ENCODE results near the gene CSRP1.
"Not testable (repeated sequence)": the region's sequence is repeated elsewhere in the genome, so short reads cannot be mapped to it uniquely, and the experiment has no call there.

CSRP1 gene
- total RNA-seq: 53.1 to 61.6 reads per million in 2 donors

- peak; percentile 62 for DNase-seq
These were observed at the start of gene CSRP1 for GRCh38 chr1:201506557-201507359. Gene CSRP1 (minus strand): TSS chr1:201507123. CDS start chr1:201496303, 10,820 bp downstream.

GRCh38 chr1:201555593-201555945 is 48.6 kb upstream of the CSRP1 start:
- no peak for DNase-seq

- no peak for DNase-seq
These were observed 48.1 kb upstream of the CSRP1 start for GRCh38 chr1:201554789-201555592.

GRCh38 chr1:201554190-201554600 is 47.3 kb upstream of the CSRP1 start:
- DNase-seq: no peak

GRCh38 chr1:201553496-201554189 is 46.7 kb upstream of the CSRP1 start:
- DNase-seq: no peak

GRCh38 chr1:201552941-201553351 is 46.0 kb upstream of the CSRP1 start:
- DNase-seq: no peak

- DNase-seq: no peak
These were observed 45.2 kb upstream of the CSRP1 start for GRCh38 chr1:201551877-201552731.

GRCh38 chr1:201551096-201551495 is 44.2 kb upstream of the CSRP1 start:
- DNase-seq: no peak

- DNase-seq: not testable (repeated sequence)
These were observed 42.6 kb upstream of the CSRP1 start for GRCh38 chr1:201549522-201549921.

GRCh38 chr1:201545851-201546492 is 39.0 kb upstream of the CSRP1 start:
- no peak for DNase-seq

- DNase-seq: no peak
These were observed 37.8 kb upstream of the CSRP1 start for GRCh38 chr1:201544710-201545109.

GRCh38 chr1:201543871-201544642 is 37.1 kb upstream of the CSRP1 start:
- DNase-seq: no peak

- DNase-seq: no peak
These were observed 35.5 kb upstream of the CSRP1 start for GRCh38 chr1:201542309-201543035.

GRCh38 chr1:201540846-201541735 is 34.2 kb upstream of the CSRP1 start:
- no peak for DNase-seq

- DNase-seq: no peak
These were observed 32.9 kb upstream of the CSRP1 start for GRCh38 chr1:201539561-201540431.

- DNase-seq: no peak
These were observed 32.0 kb upstream of the CSRP1 start, which contains the start of gene NAV1 for GRCh38 chr1:201538612-201539551. Gene NAV1 (plus strand): TSS chr1:201539127. CDS start chr1:201622885, 83,758 bp downstream.
